ENCODE measurements around the gene CPT1C.

DNA sequence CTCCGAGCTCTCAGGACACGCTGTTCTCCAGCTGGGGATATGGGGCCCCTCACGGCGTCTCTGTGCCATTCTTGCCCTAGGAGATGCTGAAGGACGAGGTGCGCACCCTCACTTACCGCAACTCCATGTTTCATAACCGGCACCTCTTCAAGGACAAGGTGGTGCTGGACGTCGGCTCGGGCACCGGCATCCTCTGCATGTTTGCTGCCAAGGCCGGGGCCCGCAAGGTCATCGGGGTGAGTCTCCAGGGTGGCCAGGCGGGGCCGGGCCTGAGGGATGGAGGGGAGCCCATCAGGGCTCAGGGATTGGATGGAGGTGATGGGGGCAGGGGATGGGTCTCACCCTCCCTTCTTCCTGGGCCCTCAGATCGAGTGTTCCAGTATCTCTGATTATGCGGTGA lies 9.1 kb upstream of the CPT1C start:
- no peak for TF ChIP-seq POLR2A (IDR thresholded peaks at IDR 0.05)
- TF ChIP-seq, protein P1, sequence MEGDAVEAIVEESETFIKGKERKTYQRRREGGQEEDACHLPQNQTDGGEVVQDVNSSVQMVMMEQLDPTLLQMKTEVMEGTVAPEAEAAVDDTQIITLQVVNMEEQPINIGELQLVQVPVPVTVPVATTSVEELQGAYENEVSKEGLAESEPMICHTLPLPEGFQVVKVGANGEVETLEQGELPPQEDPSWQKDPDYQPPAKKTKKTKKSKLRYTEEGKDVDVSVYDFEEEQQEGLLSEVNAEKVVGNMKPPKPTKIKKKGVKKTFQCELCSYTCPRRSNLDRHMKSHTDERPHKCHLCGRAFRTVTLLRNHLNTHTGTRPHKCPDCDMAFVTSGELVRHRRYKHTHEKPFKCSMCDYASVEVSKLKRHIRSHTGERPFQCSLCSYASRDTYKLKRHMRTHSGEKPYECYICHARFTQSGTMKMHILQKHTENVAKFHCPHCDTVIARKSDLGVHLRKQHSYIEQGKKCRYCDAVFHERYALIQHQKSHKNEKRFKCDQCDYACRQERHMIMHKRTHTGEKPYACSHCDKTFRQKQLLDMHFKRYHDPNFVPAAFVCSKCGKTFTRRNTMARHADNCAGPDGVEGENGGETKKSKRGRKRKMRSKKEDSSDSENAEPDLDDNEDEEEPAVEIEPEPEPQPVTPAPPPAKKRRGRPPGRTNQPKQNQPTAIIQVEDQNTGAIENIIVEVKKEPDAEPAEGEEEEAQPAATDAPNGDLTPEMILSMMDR (IDR thresholded peaks at IDR 0.05) = no peak
